B cell (primary cell): Measurements from ENCODE around the gene UBE2D3. TPM values are rescaled to one million over a fixed set of nuclear protein-coding genes. Genes with fewer than 3 reads are reported as not detected.

Experiments used
- ATAC-seq: fragments of 200-7000 bp; cut with Tn5 transposase; one replicate; pipeline ENCODE4 v1.10.0; 2021; ENCODE audit warnings: low read depth, mild to moderate bottlenecking, moderate number of reproducible peaks, moderate library complexity
- CTCF ChIA-PET: fragments of 350-600 bp; sonication (Branson Sonifier 250); formaldehyde crosslinking; loops from one replicate; lab custom pipeline; 2021; ENCODE audit warnings: antibody characterized with exemption, inconsistent platforms; lab: Charles Lee
- POLR2A ChIA-PET: fragments of 350-600 bp; sonication (Branson Sonifier 250); formaldehyde crosslinking; loops from one replicate; lab custom pipeline; 2021; ENCODE audit warnings: antibody characterized with exemption; lab: Charles Lee
- DNase-seq: peaks from one replicate; pipeline ENCODE4 v3.0.0; 2013
- H2AFZ ChIP-seq: 2 replicates; pipeline ENCODE4 v1.6.1; 2012; ENCODE audit warnings: mild to moderate bottlenecking, low read depth, low read length; ENCODE audit not compliant: insufficient read depth, poor library complexity, severe bottlenecking
- H3K27ac ChIP-seq, 2 donors: 1 replicate in 1 of 2; 2 replicates in 1 of 2; pipeline ENCODE4 v1.5.1; 2012 to 2013; ENCODE audit warnings: low read length in 2 of 2, mild to moderate bottlenecking in 2 of 2, moderate library complexity in 1 of 2
- H3K27me3 ChIP-seq, 4 experiments: fragments of 200-600 bp in 1 of 4; sonication (generic) in 1 of 4; replicated peaks in 1 of 4; 1 replicate in 2 of 4; 2 replicates in 2 of 4; pipeline versions ENCODE4 v1.6.1 to v1.7.0; 2013 to 2016; ENCODE audit warnings: low read length in 3 of 4, mild to moderate bottlenecking in 2 of 4, mixed read lengths in 1 of 4, moderate library complexity in 1 of 4; ENCODE audit not compliant: insufficient read depth in 4 of 4, control insufficient read depth in 3 of 4; ENCODE audit errors: control extremely low read depth in 1 of 4
- H3K36me3 ChIP-seq, 2 experiments: replicated peaks in 1 of 2; 1 replicate in 1 of 2; 2 replicates in 1 of 2; pipeline versions ENCODE4 v1.6.1 to v1.7.1; 2013; ENCODE audit warnings: low read length in 1 of 2; ENCODE audit not compliant: insufficient read depth in 2 of 2, control insufficient read depth in 1 of 2; ENCODE audit errors: control extremely low read depth in 1 of 2, extremely low read depth in 1 of 2
- H3K4me1 ChIP-seq, 2 donors: fragments of 200-600 bp in 1 of 2; sonication (generic) in 1 of 2; 1 replicate in 1 of 2; 2 replicates in 1 of 2; pipeline versions ENCODE4 v1.5.1 to v1.6.1; 2013 to 2017; ENCODE audit warnings: low read length in 2 of 2; ENCODE audit not compliant: control insufficient read depth in 2 of 2, insufficient read depth in 2 of 2
- H3K4me2 ChIP-seq: replicated peaks from 2 replicates; pipeline ENCODE3; 2012; ENCODE audit warnings: mild to moderate bottlenecking, low read depth, low read length; ENCODE audit not compliant: poor library complexity, severe bottlenecking
- H3K4me3 ChIP-seq, 5 experiments: fragments of 200-600 bp in 1 of 5; sonication (generic) in 1 of 5; 1 replicate in 3 of 5; 2 replicates in 2 of 5; pipeline versions ENCODE4 v1.5.1 to v1.7.0; 2011 to 2016; ENCODE audit warnings: low read length in 4 of 5, mild to moderate bottlenecking in 4 of 5, low read depth in 2 of 5, control low read depth in 1 of 5, moderate library complexity in 1 of 5; ENCODE audit not compliant: insufficient read depth in 1 of 5; ENCODE audit errors: control extremely low read depth in 1 of 5, extremely low read depth in 1 of 5
- H3K79me2 ChIP-seq: fragments of 200-600 bp; sonication (generic); one replicate; pipeline ENCODE4 v1.6.0; 2016; ENCODE audit warnings: low read length; ENCODE audit not compliant: control insufficient read depth, insufficient read depth
- H3K9ac ChIP-seq: fragments of 200-600 bp; sonication (generic); 2 replicates; pipeline ENCODE4 v1.6.1; 2017; ENCODE audit warnings: mild to moderate bottlenecking, low read length, moderate library complexity
- H3K9me3 ChIP-seq, 3 donors: one replicate each; pipeline versions ENCODE4 v1.6.1 to v1.7.1; 2013; ENCODE audit warnings: low read length in 2 of 3; ENCODE audit not compliant: control insufficient read depth in 2 of 3, insufficient read depth in 1 of 3; ENCODE audit errors: control extremely low read depth in 1 of 3
- H4K20me1 ChIP-seq: 2 replicates; pipeline ENCODE4 v1.6.0; 2012; ENCODE audit warnings: mild to moderate bottlenecking, low read length; ENCODE audit not compliant: insufficient read depth, control insufficient read depth, poor library complexity, severe bottlenecking
- H3K27ac Mint-ChIP-seq: one replicate; pipeline ENCODE4 v1.8.0; 2021; ENCODE audit warnings: mixed read lengths
- H3K27me3 Mint-ChIP-seq: one replicate; pipeline ENCODE4 v1.8.0; 2021; ENCODE audit warnings: mixed read lengths
- H3K4me1 Mint-ChIP-seq: one replicate; pipeline ENCODE4 v1.8.0; 2021; ENCODE audit warnings: mixed read lengths
- H3K4me3 Mint-ChIP-seq: one replicate; pipeline ENCODE4 v1.8.0; 2021; ENCODE audit warnings: mixed read lengths
- H3K9me3 Mint-ChIP-seq: one replicate; pipeline ENCODE4 v1.8.0; 2022; ENCODE audit warnings: mixed read lengths; ENCODE audit not compliant: insufficient read depth
- CTCF ChIP-seq: fragments of 200-600 bp; IDR thresholded peaks from one replicate; pipeline ENCODE4 v1.8.0; 2022; ENCODE audit warnings: antibody characterized with exemption, mild to moderate bottlenecking
- EZH2 ChIP-seq: IDR thresholded peaks from 2 replicates; pipeline ENCODE4 v1.6.1; 2012; ENCODE audit warnings: borderline replicate concordance, low read depth, mild to moderate bottlenecking, moderate library complexity, low read length; ENCODE audit not compliant: insufficient read depth, poor library complexity, severe bottlenecking
- whole genome bisulfite sequencing: methylation state at CpG from one replicate; pipeline ENCODE4 v1.1.5; 2013; ENCODE audit warnings: missing lambda C conversion rate; ENCODE audit not compliant: insufficient coverage; 5-methylcytosine and 5-hydroxymethylcytosine counted together
- intact Hi-C: fragments of 100-400 bp; cut with micrococcal nuclease; formaldehyde crosslinking; loops from one replicate; pipeline ENCODE4 v1.10.0; 2022
- polyA plus RNA-seq: library from polyadenylated mRNA; depleted of rRNA; stranded (reverse); fragments of >200 nt; gene quantifications from 2 replicates; pipeline ENCODE4 v1.2.3, GENCODE V29; 2012
- total RNA-seq, 2 donors: library from RNA; stranded (reverse); fragments of 120-200 nt in 1 of 2; gene quantifications; 1 replicate in 1 of 2; 2 replicates in 1 of 2; pipeline versions ENCODE4 v1.2.3 to v1.2.4, GENCODE V29; 2013 to 2022

UBE2D3 gene
- total and polyA plus RNA-seq, 2 donors (not counting 1 experiment from before 2014, with no cell fraction given) = 223 to 264 TPM

- no peaks in the 10 kb centered on the region for H3K9me3 Mint-ChIP-seq
- no peaks in the 10 kb centered on the region for H3K27me3 Mint-ChIP-seq
- H3K4me3 Mint-ChIP-seq = peak within 1 kb of the TSS; percentile 96
- Histone ChIP-seq H3K79me2 (peaks cover 52% of the 10 kb centered on the region), H3K4me3 (peak within 1 kb of the TSS; percentile 69 to 99 (median 87)), H3K27ac (peak within 1 kb of the TSS; percentile 98), H3K9ac (peak within 1 kb of the TSS; percentile 93), H3K4me2 (peak within 1 kb of the TSS; percentile 90), H4K20me1 (no peaks in the 10 kb centered on the region), H3K27me3 (no peaks in the 10 kb centered on the region), H3K9me3 (peaks cover 0 to 2% (median 0%) of the 10 kb centered on the region in 3 donors), H2AFZ (peak within 1 kb of the TSS; percentile 78), H3K36me3 (peaks cover 0 to 2% of the 10 kb centered on the region in 2 experiments), H3K4me1 (peaks cover 29 to 35% of the 10 kb centered on the region in 2 donors)
- peaks cover 51% of the 10 kb centered on the region for H3K4me1 Mint-ChIP-seq
- ATAC-seq = peak; percentile 75
- CTCF ChIA-PET = interaction anchor here (0.6 to 1.8 kb wide), 13 partner anchors 10 to 339 kb away, joined by 3 to 13 read pairs (median 3); partner anchors contain the start of genes BDH2, CISD2 and UBE2D3
- WGBS = under 1% methylated on average over 60 of the region's 60 CpGs
- peak within 1 kb of the TSS; percentile 97 for H3K27ac Mint-ChIP-seq
- intact Hi-C loops = loop anchor here (1.0 to 5.0 kb wide), 8 partner anchors 18 to 337 kb away; partner anchors contain the start of genes BDH2, NFKB1 and SLC9B1
- peak; percentile 93 for DNase-seq
- POLR2A ChIA-PET = interaction anchor here (0.6 to 3.1 kb wide), 8 partner anchors 15 to 316 kb away, joined by 3 to 74 read pairs (median 4); partner anchors contain the start of genes CISD2, SLC9B2 and UBE2D3
- TF ChIP-seq EZH2 = no peak
- no peak for TF ChIP-seq CTCF
These were observed 66.6 kb downstream of the UBE2D3 start, which contains the start of gene MANBA for GRCh38 chr4:102760645-102761295. MANBA (minus strand) TSS chr4:102760968; CDS start chr4:102760894, 74 bp downstream.
